Activated CD4-positive, alpha-beta memory T cell treated with anti-CD3 and anti-CD28 coated beads, Interleukin-2, amount 10 ng/mL, durations not matched to agents 7 days and 5 days (primary cell): ENCODE results near the gene TRIML1. TPM values are rescaled to one million over a fixed set of nuclear protein-coding genes. Genes with fewer than 3 reads are reported as not detected.
"Not testable (repeated sequence)": the region's sequence is repeated elsewhere in the genome, so short reads cannot be mapped to it uniquely, and the experiment has no call there.

Experiments used
- CTCF ChIA-PET: fragments of 350-600 bp; sonication (Branson Sonifier 250); formaldehyde crosslinking; loops from one replicate; lab custom pipeline; 2021; ENCODE audit warnings: antibody characterized with exemption, inconsistent platforms; lab: Charles Lee
- POLR2A ChIA-PET: fragments of 350-600 bp; sonication (Branson Sonifier 250); formaldehyde crosslinking; loops from one replicate; lab custom pipeline; 2021; ENCODE audit warnings: antibody characterized with exemption; lab: Charles Lee
- DNase-seq: peaks from one replicate; pipeline ENCODE4 v3.0.0-alpha.2; 2020
- H3K27ac Mint-ChIP-seq: one replicate; pipeline ENCODE4 v1.8.0; 2021; ENCODE audit warnings: mild to moderate bottlenecking, mixed read lengths
- H3K27me3 Mint-ChIP-seq: one replicate; pipeline ENCODE4 v1.8.0; 2021; ENCODE audit warnings: mixed read lengths
- H3K36me3 Mint-ChIP-seq: one replicate; pipeline ENCODE4 v1.8.0; 2021; ENCODE audit warnings: low read depth, mixed read lengths
- H3K4me1 Mint-ChIP-seq: one replicate; pipeline ENCODE4 v1.8.0; 2021; ENCODE audit warnings: mixed read lengths
- H3K4me3 Mint-ChIP-seq: one replicate; pipeline ENCODE4 v1.8.0; 2021; ENCODE audit warnings: mild to moderate bottlenecking, mixed read lengths
- H3K9me3 Mint-ChIP-seq: one replicate; pipeline ENCODE4 v1.8.0; 2021; ENCODE audit warnings: mixed read lengths
- total RNA-seq, 2 experiments: library from RNA; stranded (reverse); gene quantifications; one replicate each; pipeline ENCODE4 v1.2.3, GENCODE V29; 2021

Gene TRIML1
- total RNA-seq, 2 experiments from 2014 or later: not detected

DNA sequence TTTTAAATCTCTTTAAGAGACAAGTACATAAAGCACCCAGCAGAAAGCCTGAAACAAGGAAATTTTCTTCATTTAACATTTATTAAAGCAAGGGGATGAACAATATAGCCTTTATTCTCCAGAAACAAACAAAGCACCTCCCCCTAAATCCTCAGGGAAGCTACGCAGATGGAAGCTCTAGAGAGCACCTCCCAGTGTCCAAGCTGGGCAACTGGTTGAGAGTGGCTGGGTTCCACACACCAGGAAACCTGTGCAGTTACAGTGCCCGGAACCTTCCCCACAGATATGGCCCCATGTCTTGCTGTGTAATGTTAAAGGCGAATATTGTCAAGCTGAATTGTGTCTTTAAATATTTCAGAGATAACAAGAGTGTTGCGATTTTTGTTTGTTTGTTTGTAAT is 8.9 kb upstream of the TRIML1 start:
- peaks cover 15% of the 10 kb centered on the region for H3K9me3 Mint-ChIP-seq
- no peak overlapping the region for H3K4me3 Mint-ChIP-seq
- POLR2A ChIA-PET: no interaction called here
- H3K27ac Mint-ChIP-seq: no peak overlapping the region
- no peaks in the 10 kb centered on the region for H3K4me1 Mint-ChIP-seq
- CTCF ChIA-PET: no interaction called here
- no peaks in the 10 kb centered on the region for H3K36me3 Mint-ChIP-seq
- no peak for DNase-seq
- H3K27me3 Mint-ChIP-seq: no peaks in the 10 kb centered on the region

DNA sequence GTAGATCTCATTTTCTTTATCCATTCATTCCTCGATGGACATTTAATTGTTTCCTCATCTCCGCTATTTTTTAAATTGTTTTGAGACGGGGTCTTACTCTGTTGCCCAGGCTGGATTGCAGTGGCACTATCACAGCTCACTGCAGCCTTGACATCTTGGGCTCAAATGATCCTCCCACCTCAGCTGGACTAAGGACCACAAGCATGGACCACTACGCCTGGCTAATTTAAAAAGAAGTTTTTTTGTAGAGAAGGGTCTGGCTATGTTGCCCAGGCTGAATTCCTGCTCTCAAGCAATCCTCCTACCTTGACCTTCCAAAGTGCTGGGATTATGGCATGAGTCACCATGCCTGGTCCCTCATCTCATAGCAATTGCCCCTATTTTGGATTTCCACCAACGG is 7.0 kb upstream of the TRIML1 start:
- no peak overlapping the region for H3K27ac Mint-ChIP-seq
- ChIA-PET CTCF (no interaction called here), POLR2A (no interaction called here)
- H3K36me3 Mint-ChIP-seq: no peaks in the 10 kb centered on the region
- peaks cover 17% of the 10 kb centered on the region for H3K9me3 Mint-ChIP-seq
- no peak overlapping the region for H3K4me3 Mint-ChIP-seq
- no peaks in the 10 kb centered on the region for H3K27me3 Mint-ChIP-seq
- no peaks in the 10 kb centered on the region for H3K4me1 Mint-ChIP-seq
- no peak for DNase-seq

DNA sequence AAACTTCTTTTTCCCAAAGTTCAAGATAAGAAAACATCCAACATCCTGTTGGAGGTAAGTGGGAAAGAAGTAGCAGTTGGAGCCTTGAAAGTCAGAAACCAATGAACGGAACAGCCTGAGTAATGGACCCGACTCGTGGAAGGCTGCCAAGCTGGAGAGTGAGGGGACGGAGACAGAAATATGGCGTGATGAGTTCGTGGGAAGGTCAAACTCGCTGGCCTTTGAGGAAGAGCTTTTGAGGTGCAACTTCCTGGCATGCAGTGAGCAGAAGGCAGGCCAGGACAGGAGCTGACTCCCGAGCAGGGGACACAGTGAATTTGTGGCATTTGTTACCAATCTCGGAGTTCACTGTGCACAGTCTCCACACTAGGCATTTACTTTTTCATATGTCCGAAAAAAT is 1.0 kb upstream of the TRIML1 start:
- Mint-ChIP-seq H3K36me3 (no peaks in the 10 kb centered on the region), H3K27ac (no peak overlapping the region), H3K4me1 (no peaks in the 10 kb centered on the region), H3K9me3 (peaks cover 9% of the 10 kb centered on the region), H3K27me3 (no peaks in the 10 kb centered on the region), H3K4me3 (no peak overlapping the region)
- POLR2A ChIA-PET: no interaction called here
- CTCF ChIA-PET: no interaction called here
- no peak for DNase-seq

DNA sequence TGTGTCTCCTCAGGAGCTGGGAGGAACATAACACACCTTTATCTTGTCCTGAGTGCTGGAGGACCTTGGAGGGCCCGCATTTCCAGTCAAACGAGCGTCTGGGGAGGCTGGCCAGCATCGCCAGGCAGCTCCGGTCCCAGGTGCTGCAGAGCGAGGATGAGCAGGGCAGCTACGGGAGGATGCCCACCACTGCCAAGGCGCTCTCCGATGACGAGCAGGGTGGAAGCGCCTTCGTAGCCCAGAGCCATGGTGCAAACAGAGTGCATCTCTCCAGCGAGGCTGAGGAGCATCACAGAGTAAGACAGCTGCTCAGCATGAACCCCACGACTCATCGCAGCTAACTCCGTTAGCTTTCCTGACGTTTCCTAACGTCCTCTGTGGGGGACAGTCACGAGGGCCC is 430 bp downstream of the TRIML1 start:
- Mint-ChIP-seq H3K27me3 (no peaks in the 10 kb centered on the region), H3K36me3 (no peaks in the 10 kb centered on the region), H3K4me1 (no peaks in the 10 kb centered on the region), H3K27ac (no peak overlapping the region), H3K9me3 (peaks cover 11% of the 10 kb centered on the region), H3K4me3 (no peak overlapping the region)
- CTCF ChIA-PET: no interaction called here
- no peak for DNase-seq
- POLR2A ChIA-PET: no interaction called here

DNA sequence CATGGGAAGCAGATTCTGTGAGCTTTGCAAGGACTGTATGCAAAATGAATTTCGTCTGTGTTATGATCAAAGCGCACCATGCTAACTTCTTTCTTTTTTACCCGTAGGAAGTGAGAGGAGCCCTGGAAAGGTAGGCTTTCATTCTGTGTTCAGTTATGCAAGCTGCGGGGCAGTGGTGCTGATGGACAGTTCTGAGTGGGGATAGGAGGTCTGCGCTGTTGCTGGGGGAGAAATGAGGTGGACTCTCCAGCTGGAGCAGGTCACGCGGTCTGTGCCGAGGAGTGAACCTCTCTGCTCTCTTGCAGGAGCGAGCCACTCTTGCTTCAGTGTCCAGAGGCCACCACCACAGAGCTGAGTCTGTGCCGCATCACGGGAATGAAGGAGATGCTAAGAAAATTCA is 4.5 kb downstream of the TRIML1 start:
- CTCF ChIA-PET: no interaction called here
- POLR2A ChIA-PET: no interaction called here

DNA sequence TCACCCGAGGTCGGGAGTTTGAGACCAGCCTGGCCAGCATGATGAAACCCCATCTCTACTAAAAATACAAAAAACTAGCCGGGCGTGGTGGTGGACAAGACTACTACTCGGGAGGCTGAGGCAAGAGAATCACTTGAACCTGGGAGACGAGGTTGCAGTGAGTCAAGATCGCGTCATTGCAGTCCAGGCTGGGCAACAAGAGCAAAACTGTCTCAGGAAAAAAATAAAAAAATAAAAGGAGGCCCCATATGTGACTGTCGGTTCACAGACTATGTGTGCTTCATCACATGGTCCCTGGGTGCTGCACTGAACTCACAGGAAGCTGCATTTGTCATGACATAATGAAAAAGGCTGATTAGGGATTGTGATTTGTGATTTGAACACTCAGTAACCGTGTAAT is 6.4 kb downstream of the TRIML1 start:
- DNase-seq: no peak
- no peaks in the 10 kb centered on the region for H3K36me3 Mint-ChIP-seq
- H3K27ac Mint-ChIP-seq: no peak overlapping the region
- no peaks in the 10 kb centered on the region for H3K4me1 Mint-ChIP-seq
- POLR2A ChIA-PET: no interaction called here
- H3K27me3 Mint-ChIP-seq: no peaks in the 10 kb centered on the region
- H3K4me3 Mint-ChIP-seq: no peak overlapping the region
- peaks cover 21% of the 10 kb centered on the region for H3K9me3 Mint-ChIP-seq
- CTCF ChIA-PET: no interaction called here

More for the DNA sequence above, 4.5 kb downstream of the TRIML1 start:
- H3K9me3 Mint-ChIP-seq: peaks cover 21% of the 10 kb centered on the region
- DNase-seq: no peak
- H3K27ac Mint-ChIP-seq: no peak overlapping the region
- H3K27me3 Mint-ChIP-seq: no peaks in the 10 kb centered on the region
- no peaks in the 10 kb centered on the region for H3K4me1 Mint-ChIP-seq
- no peaks in the 10 kb centered on the region for H3K36me3 Mint-ChIP-seq
- H3K4me3 Mint-ChIP-seq: no peak overlapping the region

DNA sequence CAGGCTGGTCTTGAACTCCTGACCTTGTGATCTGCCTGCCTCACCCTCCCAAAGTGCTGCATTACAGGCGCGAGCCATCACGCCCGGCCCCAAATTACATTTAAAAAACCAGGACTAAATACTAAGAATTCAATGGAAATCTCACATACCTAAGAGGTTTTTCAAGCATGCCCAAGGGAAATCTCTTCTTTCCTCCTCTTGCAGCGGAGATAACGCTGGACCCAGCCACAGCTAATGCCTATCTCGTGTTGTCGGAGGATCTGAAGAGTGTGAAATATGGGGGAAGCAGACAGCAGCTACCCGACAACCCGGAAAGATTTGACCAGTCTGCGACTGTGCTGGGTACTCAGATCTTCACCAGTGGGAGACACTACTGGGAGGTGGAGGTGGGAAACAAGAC is 7.4 kb downstream of the TRIML1 start:
- ChIA-PET POLR2A (no interaction called here), CTCF (no interaction called here)
- no peak overlapping the region for H3K4me3 Mint-ChIP-seq
- H3K36me3 Mint-ChIP-seq: no peaks in the 10 kb centered on the region
- H3K27me3 Mint-ChIP-seq: no peaks in the 10 kb centered on the region
- DNase-seq: no peak
- H3K9me3 Mint-ChIP-seq: peaks cover 16% of the 10 kb centered on the region
- H3K27ac Mint-ChIP-seq: no peak overlapping the region
- H3K4me1 Mint-ChIP-seq: no peaks in the 10 kb centered on the region

DNA sequence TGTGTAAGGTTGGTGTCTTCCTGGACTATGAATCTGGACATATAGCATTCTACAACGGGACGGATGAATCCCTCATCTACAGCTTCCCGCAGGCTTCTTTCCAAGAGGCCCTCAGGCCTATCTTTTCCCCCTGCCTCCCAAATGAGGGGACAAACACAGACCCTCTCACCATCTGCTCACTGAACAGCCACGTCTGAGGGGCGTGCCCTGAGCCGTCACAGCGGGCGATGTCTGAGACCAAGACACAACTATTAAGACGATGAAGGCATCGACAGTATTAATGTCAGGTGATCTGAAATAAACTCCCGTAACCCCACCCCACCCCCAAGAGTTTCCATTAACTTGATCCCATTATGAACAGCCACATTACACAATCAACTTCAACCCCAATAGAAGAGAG is 7.9 kb downstream of the TRIML1 start:
- H3K9me3 Mint-ChIP-seq: peaks cover 16% of the 10 kb centered on the region
- no peaks in the 10 kb centered on the region for H3K4me1 Mint-ChIP-seq
- H3K36me3 Mint-ChIP-seq: no peaks in the 10 kb centered on the region
- ChIA-PET CTCF (no interaction called here), POLR2A (no interaction called here)
- H3K27me3 Mint-ChIP-seq: no peaks in the 10 kb centered on the region
- H3K4me3 Mint-ChIP-seq: no peak overlapping the region
- no peak overlapping the region for H3K27ac Mint-ChIP-seq
- no peak for DNase-seq

DNA sequence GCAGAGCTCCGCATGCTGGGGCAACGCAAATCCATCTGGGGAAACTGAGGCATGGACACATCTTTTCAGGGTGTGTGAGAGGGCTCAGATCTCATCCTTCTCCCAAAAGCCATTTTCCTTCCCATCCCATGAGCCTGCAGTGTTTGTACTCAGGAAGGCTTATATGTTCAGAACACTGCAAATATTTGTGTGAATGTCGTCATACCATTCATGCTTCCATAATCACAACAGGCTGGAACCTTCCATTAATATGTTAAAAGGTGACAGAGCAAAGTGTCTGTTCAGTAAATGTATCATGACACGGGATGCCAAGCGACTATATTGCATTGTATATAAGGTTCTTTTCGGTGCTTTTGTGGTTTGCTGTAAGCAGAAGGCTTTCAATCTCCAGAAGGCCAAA is 8.5 kb downstream of the TRIML1 start:
- no peaks in the 10 kb centered on the region for H3K4me1 Mint-ChIP-seq
- POLR2A ChIA-PET: no interaction called here
- CTCF ChIA-PET: no interaction called here
- H3K27ac Mint-ChIP-seq: no peak overlapping the region
- no peaks in the 10 kb centered on the region for H3K36me3 Mint-ChIP-seq
- no peak overlapping the region for H3K4me3 Mint-ChIP-seq
- peaks cover 16% of the 10 kb centered on the region for H3K9me3 Mint-ChIP-seq
- H3K27me3 Mint-ChIP-seq: no peaks in the 10 kb centered on the region
- no peak for DNase-seq

DNA sequence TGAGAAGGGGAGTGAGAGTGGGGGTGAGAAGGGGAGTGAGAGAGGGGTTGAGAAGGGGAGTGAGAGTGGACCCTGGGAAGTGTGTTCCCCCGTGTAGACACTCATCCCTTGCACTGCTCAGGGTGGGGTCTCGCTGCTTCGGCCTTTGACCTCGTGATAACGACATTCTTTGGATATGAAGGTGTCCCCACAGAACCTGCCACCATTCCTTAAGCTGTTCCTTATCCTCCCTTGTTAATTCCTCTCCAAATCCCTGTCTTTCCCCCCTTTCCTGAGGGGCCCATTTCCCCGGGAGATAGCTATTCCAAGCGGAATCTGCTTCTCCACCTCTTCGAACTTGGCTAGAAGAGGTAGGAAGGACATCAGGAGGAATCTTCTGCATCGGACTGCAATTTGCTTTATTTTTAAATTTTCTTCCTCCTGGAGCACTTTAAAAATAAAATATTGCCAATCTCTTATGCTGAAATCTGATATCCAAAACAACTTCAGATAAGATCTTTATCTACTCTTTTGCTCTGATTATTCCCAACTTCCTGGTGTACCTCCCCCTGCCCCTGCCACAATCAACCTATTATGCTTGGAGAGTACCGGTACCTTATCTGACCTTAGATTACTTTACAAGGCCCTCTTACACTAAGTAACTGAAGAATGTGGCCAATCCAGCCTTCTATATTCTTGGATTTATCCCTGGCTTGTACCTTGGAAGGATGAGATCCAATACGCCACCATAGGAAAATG is 15.6 kb downstream of the TRIML1 start:
- ChIA-PET POLR2A (no interaction called here), CTCF (no interaction called here)
- Mint-ChIP-seq H3K27ac (no peak overlapping the region), H3K27me3 (no peaks in the 10 kb centered on the region), H3K4me3 (no peak overlapping the region), H3K36me3 (no peaks in the 10 kb centered on the region), H3K4me1 (no peaks in the 10 kb centered on the region), H3K9me3 (peaks cover 14% of the 10 kb centered on the region)
- no peak for DNase-seq

DNA sequence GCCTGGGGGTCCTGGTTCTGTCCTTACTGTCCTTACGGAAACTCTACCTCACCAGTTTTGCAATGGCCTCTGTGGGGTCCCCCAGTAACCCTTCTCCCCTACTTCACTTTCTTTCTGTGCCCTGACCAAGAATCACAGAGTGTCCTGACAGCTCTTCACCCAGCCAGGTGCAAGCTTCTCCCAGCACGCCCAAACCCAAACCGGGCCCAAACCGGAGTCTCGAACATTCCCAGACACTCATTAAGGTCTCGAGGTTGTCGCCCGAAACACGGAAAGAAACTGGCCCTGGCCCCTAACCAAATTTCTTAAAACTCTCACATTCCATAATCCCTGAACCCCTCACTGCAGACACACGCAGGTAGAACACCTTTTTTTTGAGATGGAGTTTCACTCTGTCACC is 19.1 kb downstream of the TRIML1 start:
- Mint-ChIP-seq H3K4me1 (no peaks in the 10 kb centered on the region), H3K36me3 (no peaks in the 10 kb centered on the region), H3K27ac (no peak overlapping the region), H3K4me3 (no peak overlapping the region), H3K27me3 (no peaks in the 10 kb centered on the region), H3K9me3 (peaks cover 14% of the 10 kb centered on the region)
- CTCF ChIA-PET: no interaction called here
- POLR2A ChIA-PET: no interaction called here
- DNase-seq: no peak

DNA sequence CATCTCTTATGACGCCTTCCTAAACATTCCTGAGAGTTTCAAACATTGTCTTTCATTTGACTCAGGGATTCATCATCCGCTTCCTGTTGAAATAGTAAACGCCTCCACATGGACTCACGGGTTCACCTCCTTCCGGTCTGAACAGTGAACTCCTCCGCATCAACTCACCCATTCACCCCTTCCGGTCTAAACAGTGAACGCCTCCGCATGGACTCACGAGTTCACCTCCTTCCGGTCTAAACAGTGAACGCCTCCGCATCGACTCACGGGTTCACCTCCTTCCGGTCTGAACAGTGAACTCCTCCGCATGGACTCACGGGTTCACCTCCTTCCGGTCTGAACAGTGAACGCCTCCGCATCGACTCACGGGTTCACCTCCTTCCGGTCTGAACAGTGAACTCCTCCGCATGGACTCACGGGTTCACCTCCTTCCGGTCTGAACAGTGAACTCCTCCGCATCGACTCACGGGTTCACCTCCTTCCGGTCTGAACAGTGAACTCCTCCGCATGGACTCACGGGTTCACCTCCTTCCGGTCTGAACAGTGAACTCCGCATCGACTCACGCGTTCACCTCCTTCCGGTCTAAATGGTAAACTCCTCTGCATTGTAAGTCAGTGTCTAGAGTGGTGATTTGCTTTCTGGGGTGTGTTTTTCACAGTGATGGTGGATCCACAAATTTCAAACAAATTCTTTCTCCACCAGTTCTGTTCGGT is 20.4 kb downstream of the TRIML1 start:
- H3K4me3 Mint-ChIP-seq, H3K4me1 Mint-ChIP-seq, CTCF ChIA-PET, H3K27ac Mint-ChIP-seq, POLR2A ChIA-PET, H3K36me3 Mint-ChIP-seq, H3K27me3 Mint-ChIP-seq, DNase-seq: not testable (repeated sequence)
- H3K9me3 Mint-ChIP-seq: peaks cover 14% of the 10 kb centered on the region

DNA sequence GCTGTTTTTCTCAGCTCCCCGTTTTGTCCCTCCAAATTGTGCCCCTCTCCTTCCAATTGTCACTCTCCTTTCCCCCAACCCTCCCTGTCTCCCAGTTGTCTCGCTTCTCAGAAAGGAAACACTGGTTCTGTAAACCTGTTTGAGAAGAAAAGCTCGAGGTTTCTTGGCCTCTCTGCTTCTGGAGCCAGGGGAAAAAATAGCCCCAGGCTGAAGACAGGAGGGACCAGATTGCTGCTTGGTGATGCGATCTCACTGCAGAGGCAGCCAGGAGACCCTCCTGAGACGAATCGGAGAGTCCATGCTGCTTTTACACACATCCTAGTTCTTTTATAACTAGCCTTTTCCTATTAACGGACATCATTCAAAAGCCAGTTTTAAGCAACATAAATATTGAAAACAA is 21.2 kb downstream of the TRIML1 start:
- no peaks in the 10 kb centered on the region for H3K27me3 Mint-ChIP-seq
- H3K36me3 Mint-ChIP-seq: no peaks in the 10 kb centered on the region
- no peak overlapping the region for H3K27ac Mint-ChIP-seq
- H3K4me1 Mint-ChIP-seq: no peaks in the 10 kb centered on the region
- no peak overlapping the region for H3K4me3 Mint-ChIP-seq
- DNase-seq: no peak
- peaks cover 14% of the 10 kb centered on the region for H3K9me3 Mint-ChIP-seq
- POLR2A ChIA-PET: no interaction called here
- CTCF ChIA-PET: no interaction called here

DNA sequence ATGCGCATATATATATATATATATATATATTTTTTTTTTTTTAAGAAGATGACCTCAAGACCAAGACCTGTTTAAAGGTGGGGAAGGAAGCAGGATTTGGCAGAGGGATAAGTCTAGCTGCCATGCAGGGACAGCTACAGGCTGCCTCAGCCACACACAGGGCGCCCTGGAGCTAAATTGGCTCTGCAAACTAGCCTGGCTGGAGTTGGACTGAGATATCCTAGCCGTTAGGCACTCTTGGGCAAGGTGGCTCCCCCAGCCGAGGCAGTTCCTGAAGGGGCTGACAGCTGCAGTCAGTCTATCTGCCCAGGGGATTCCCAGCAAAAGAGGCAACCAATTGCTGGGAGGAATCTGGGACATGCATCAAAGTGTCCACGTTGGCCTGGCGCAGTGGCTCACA is 21.9 kb downstream of the TRIML1 start:
- Mint-ChIP-seq H3K36me3 (no peaks in the 10 kb centered on the region), H3K4me1 (no peaks in the 10 kb centered on the region), H3K4me3 (no peak overlapping the region), H3K27me3 (no peaks in the 10 kb centered on the region), H3K27ac (no peak overlapping the region), H3K9me3 (peaks cover 17% of the 10 kb centered on the region)
- POLR2A ChIA-PET: no interaction called here
- no peak for DNase-seq
- CTCF ChIA-PET: no interaction called here
